Gastrocnemius medialis (tissue), 4 donors: ENCODE results near the gene NKD1. TPM values are rescaled to one million over a fixed set of nuclear protein-coding genes. Genes with fewer than 3 reads are reported as not detected.

Experiments
- ATAC-seq, 2 donors: fragments of 150-250 bp; one replicate each; pipeline ENCODE4 v1.9.1; 2016
- DNase-seq, 2 donors: peaks; one replicate each; pipeline ENCODE4 v3.0.0-alpha.2; 2019
- H3K27ac ChIP-seq, 4 donors: fragments of 200-600 bp; sonication (generic); 1 replicate in 1 of 4; 2 replicates in 3 of 4; pipeline ENCODE4 v1.5.1; 2016 to 2018; ENCODE audit warnings: mild to moderate bottlenecking in 2 of 4, moderate library complexity in 1 of 4
- H3K27me3 ChIP-seq, 3 donors: fragments of 200-600 bp; sonication (generic) in 2 of 3; 1 replicate in 1 of 3; 2 replicates in 2 of 3; pipeline versions ENCODE4 v1.5.1 to v1.6.0; 2016 to 2019; ENCODE audit warnings: mild to moderate bottlenecking in 1 of 3, moderate library complexity in 1 of 3
- H3K36me3 ChIP-seq, 2 donors: fragments of 200-600 bp; sonication (generic) in 1 of 2; one replicate each; pipeline ENCODE4 v1.5.1; 2017 to 2018
- H3K4me1 ChIP-seq, 2 donors: fragments of 200-600 bp; sonication (generic) in 1 of 2; one replicate each; pipeline ENCODE4 v1.5.1; 2016 to 2017; ENCODE audit warnings: mild to moderate bottlenecking in 2 of 2
- H3K4me3 ChIP-seq, 4 donors: fragments of 200-600 bp; sonication (generic) in 3 of 4; 1 replicate in 1 of 4; 2 replicates in 3 of 4; pipeline ENCODE4 v1.5.1; 2016 to 2019; ENCODE audit warnings: mild to moderate bottlenecking in 2 of 4
- H3K9me3 ChIP-seq, 3 donors: fragments of 200-600 bp; sonication (generic) in 2 of 3; 1 replicate in 1 of 3; 2 replicates in 2 of 3; pipeline ENCODE4 v1.5.1; 2016 to 2019
- CTCF ChIP-seq, 5 experiments: fragments of 450-650 bp in 3 of 5; fragments of 200-600 bp in 2 of 5; sonication (generic) in 2 of 5; IDR thresholded peaks in 4 of 5; conservative IDR thresholded peaks in 1 of 5; 1 replicate in 4 of 5; 2 replicates in 1 of 5; pipeline ENCODE4 v1.5.1; 2016 to 2019; ENCODE audit warnings: antibody characterized with exemption in 5 of 5, mild to moderate bottlenecking in 3 of 5, moderate library complexity in 3 of 5
- POLR2A ChIP-seq, 2 donors: fragments of 450-650 bp; IDR thresholded peaks; one replicate each; pipeline ENCODE4 v1.6.1; 2017; ENCODE audit warnings: antibody characterized with exemption in 2 of 2, mild to moderate bottlenecking in 2 of 2, moderate library complexity in 2 of 2
- in situ Hi-C, 4 donors: fragments of 200-750 bp; cut with MboI; loops; one replicate each; pipeline versions ENCODE4 v1.15.0 to v1.8.0; 2017; ENCODE audit warnings: low sequenced_read_pairs in 4 of 4
- intact Hi-C: fragments of 100-400 bp; cut with DNase I; formaldehyde crosslinking; loops from one replicate; pipeline ENCODE4 v1.15.1; 2023; ENCODE audit warnings: low total_unique reads
- total RNA-seq, 4 donors: library from RNA; depleted of rRNA; stranded (reverse); fragments of >200 nt; gene quantifications; one replicate each; pipeline versions ENCODE4 v1.1.0 to v1.2.3, GENCODE V29; 2016

NKD1 gene
- total RNA-seq, 4 donors from 2014 or later, result 0.10 to 0.75 (median 0.19) TPM

GRCh38 chr16:50609049-50609448 lies 60.9 kb downstream of the NKD1 start:
- H3K36me3 ChIP-seq, result no peaks in the 10 kb centered on the region
- intact Hi-C loops, result no loop called here
- TF ChIP-seq CTCF (IDR thresholded peaks at IDR 0.05 in 4 of 5, conservative IDR thresholded peaks at IDR 0.05 in 1 of 5) (no peak), POLR2A (IDR thresholded peaks at IDR 0.05) (no peak)
- H3K27ac ChIP-seq, result no peak overlapping the region
- in situ Hi-C loops, result no loop called here
- no peak overlapping the region for H3K4me3 ChIP-seq
- no peaks in the 10 kb centered on the region for H3K27me3 ChIP-seq
- no peak for DNase-seq
- H3K4me1 ChIP-seq, result no peaks in the 10 kb centered on the region
- no peak for ATAC-seq
- H3K9me3 ChIP-seq, result no peaks in the 10 kb centered on the region

- ATAC-seq (no peak), DNase-seq (no peak)
- H3K4me1 ChIP-seq, result no peaks in the 10 kb centered on the region
- H3K4me3 ChIP-seq, result no peak overlapping the region
- no peaks in the 10 kb centered on the region for H3K9me3 ChIP-seq
- TF ChIP-seq CTCF (IDR thresholded peaks at IDR 0.05 in 4 of 5, conservative IDR thresholded peaks at IDR 0.05 in 1 of 5) (no peak), POLR2A (IDR thresholded peaks at IDR 0.05) (no peak)
- intact Hi-C loops, result no loop called here
- H3K27me3 ChIP-seq, result no peaks in the 10 kb centered on the region
- H3K27ac ChIP-seq, result no peak overlapping the region
- H3K36me3 ChIP-seq, result no peaks in the 10 kb centered on the region
- in situ Hi-C loops, result no loop called here
Observed at GRCh38 chr16:50609471-50609870, 61.3 kb downstream of the NKD1 start.

- H3K4me3 ChIP-seq, result no peak overlapping the region
- in situ Hi-C loops, result no loop called here
- ATAC-seq, result no peak
- H3K27ac ChIP-seq, result no peak overlapping the region
- no peak for DNase-seq
- no peak for TF ChIP-seq CTCF (IDR thresholded peaks at IDR 0.05 in 4 of 5, conservative IDR thresholded peaks at IDR 0.05 in 1 of 5)
- TF ChIP-seq POLR2A (IDR thresholded peaks at IDR 0.05), result no peak
- no peaks in the 10 kb centered on the region for H3K9me3 ChIP-seq
- intact Hi-C loops, result no loop called here
- peaks cover 0 to 4% of the 10 kb centered on the region in 2 donors for H3K4me1 ChIP-seq
- no peaks in the 10 kb centered on the region for H3K36me3 ChIP-seq
- H3K27me3 ChIP-seq, result no peaks in the 10 kb centered on the region
Observed at GRCh38 chr16:50610331-50611262, 62.4 kb downstream of the NKD1 start.

GRCh38 chr16:50611332-50611934 lies 63.2 kb downstream of the NKD1 start:
- TF ChIP-seq POLR2A (IDR thresholded peaks at IDR 0.05) (no peak), CTCF (IDR thresholded peaks at IDR 0.05 in 4 of 5, conservative IDR thresholded peaks at IDR 0.05 in 1 of 5) (no peak)
- Histone ChIP-seq H3K9me3 (no peaks in the 10 kb centered on the region), H3K4me1 (peaks cover 0 to 12% of the 10 kb centered on the region in 2 donors)

More at GRCh38 chr16:50611332-50611934, 63.2 kb downstream of the NKD1 start:
- H3K27me3 ChIP-seq, result no peaks in the 10 kb centered on the region
- DNase-seq, result no peak
- H3K36me3 ChIP-seq, result no peaks in the 10 kb centered on the region
- ATAC-seq, result no peak
- intact Hi-C loops (no loop called here), in situ Hi-C loops (no loop called here)
- H3K27ac ChIP-seq, result no peak overlapping the region
- no peak overlapping the region for H3K4me3 ChIP-seq
